Measurements from ENCODE around the gene C3. TPM values are rescaled to one million over a fixed set of nuclear protein-coding genes. Genes with fewer than 3 reads are reported as not detected.
"Not testable (repeated sequence)": the region's sequence is repeated elsewhere in the genome, so short reads cannot be mapped to it uniquely, and the experiment has no call there.

Gene C3
- total RNA-seq, 1 experiment from 2014 or later = 0.72 TPM

DNA sequence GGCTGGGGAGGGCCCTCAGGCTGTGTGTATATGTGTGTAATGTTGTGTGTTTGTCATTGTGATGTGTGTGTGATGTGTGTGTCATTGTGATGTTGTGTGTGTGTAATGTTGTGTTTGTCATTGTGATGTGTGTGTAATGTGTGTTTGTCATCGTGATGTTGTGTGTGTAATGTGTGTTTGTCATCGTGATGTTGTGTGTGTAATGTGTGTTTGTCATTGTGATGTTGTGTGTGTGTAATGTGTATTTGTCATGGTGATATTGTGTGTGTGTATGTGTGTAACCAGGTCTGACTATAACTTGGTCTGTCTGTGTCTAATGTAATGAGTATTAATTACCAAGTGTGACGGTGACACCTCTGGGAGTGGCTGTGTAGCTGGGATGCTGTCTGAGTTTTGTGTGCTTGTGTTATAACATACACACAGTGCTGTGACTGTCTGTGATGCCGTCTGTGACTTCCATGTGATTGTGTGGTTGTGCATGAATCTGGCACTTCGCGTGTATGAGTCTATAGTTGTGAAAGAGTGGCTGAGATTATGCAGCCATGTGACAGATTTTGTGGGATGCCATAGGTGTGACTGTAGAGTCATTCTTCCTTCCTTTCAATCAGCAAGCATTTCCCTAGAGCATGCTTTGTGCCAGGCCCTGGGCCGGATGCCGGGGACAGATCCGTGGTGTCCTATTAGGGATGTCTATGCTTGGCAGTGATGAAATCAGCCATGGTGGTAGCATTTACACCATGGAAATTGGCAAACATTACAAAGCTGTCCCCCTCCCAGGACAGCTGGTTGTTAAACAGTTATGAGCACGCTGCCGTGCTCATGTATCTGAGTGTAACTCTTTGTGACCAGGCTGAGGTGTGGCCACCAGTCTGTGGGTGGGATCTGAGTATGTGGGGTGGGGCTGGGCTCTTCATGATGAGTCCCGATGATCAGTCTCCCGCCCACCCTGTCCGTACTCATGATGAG is 56.9 kb downstream of the C3 start:
- DNase-seq (ENCODE audit: low read depth) = peak; percentile 22

DNA sequence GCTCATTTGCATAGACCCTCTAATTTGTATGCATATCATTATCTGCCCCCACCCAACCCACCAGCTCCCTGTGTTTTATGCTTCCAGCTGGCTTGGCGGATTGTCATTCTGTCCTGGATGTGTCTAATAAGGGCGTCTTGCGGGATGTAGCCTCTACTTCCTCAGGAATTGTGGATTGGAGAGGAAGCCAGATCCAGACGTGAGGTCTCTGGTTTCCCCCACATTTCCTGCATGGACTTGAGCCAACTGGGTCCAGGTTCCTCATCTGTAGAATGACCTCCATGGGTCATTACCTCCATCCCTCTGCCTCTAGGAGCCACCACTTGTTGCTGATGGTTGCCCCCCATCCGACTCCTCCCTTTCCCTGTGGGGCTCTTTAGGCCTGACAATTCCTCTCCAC is 57.7 kb downstream of the C3 start:
- no peak for DNase-seq (ENCODE audit: low read depth)

DNA sequence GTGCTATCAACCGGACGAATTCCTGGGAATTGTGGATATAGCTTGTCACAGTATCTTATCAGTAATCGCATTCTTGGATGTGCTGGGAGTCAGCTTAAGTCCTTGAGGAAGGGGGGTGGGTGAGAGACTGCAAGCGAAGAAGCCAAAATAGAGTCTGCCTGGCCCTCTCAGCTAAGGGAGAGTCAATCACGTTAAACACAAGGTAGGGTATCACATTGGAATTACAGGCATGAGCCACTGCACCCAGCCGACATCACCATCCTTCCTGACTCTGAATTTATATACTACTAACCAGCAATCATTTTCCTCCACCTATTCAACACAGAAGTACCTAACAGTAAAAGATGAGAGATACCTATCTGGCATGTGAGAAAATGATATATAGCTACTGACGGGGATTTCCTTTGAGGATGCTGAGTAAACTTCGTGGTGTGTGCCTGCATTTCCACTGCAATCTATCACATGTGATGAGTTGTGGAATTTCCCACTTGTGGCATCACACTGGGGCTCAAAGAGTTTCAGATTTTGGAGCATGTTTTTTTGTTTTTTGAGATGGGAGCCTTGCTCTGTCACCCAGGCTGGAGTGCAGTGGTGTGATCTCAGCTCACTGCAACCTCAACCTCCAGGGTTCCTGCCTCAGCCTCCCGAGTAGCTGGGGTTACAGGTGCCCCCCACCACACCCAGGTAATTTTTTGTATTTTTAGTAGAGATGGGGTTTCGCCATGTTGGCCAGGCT is 58.8 kb downstream of the C3 start:
- DNase-seq (ENCODE audit: low read depth) = not testable (repeated sequence)

DNA sequence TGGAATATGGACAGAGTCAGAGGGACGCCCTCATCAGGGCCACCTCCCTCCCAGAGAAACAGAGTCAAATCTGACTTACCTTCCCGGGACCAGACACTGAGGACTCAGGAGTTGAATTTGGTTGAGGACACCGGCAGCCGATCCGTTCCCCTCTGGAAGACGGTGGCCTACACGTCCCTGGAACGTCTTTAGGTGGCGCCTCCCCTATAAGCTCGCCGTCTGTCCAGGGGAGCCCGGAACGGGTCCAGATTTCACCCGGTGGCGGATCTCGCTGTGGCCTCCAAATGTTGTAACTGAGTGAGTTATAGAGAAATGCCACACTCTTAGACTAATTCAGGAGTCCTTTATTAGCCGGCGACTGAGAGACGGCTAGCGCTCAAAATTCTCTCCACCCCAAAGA is 59.5 kb downstream of the C3 start:
- no peak for DNase-seq (ENCODE audit: low read depth)

DNA sequence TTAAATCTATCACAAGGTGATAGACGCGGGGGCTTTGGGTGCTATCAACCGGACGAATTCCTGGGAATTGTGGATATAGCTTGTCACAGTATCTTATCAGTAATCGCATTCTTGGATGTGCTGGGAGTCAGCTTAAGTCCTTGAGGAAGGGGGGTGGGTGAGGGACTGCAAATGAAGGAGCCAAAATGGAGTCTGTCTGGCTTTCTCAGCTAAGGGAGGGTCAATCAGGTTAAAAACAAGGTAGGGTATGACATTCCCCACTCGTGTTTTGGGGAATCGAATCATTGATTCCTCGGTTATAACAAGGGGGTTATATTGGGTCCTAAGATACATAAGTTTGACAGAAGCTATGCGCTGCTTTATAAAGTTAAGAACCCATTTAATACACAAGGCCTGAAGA is 64.1 kb downstream of the C3 start:
- not testable (repeated sequence) for DNase-seq (ENCODE audit: low read depth)

DNA sequence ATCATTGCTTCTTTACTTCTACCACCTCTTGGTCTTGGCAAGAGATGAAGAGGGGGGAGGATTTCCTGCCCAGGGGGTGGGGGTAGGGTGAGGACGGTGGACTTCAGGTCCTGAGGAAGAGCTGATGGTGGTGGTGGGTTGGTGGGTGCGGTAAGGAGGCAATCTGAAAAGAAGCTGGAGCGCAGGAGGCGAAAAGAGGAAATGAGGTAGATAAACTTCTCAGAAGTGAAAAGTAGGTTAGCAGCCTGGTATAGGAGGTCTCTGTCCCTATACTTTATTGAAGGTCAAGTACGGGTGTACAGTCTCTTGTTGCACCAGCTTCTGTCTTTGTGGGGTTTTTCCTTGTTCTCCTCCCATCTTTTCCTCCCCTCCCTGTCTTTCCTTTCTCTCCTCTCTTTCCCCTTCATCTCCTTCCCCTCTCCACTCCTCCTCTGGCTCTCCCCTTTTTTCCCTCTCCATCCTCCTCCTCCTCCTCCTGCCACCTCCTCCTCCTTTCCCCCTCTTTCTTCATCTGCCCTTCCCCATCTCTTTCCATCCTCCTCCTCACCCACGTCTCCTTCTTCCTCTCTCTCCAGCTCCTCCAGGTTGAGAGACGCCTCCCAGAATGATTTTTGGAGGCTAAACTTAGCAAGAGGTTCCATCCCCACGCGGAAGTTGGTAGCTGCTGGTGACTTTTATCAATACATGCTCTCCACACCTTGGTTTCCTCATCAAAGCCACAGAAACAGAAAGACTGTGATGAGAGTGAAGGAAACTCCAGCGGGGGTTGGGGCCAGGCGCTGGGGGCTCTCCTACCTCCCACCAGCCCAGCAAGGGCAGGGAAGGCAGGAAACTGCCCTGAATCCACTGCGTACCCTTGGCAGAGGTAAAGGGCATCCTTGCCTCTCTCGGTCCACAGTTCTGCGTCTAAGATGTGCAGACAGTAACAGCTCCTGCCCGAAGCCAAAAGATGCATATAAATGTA is 65.8 kb downstream of the C3 start:
- no peak for DNase-seq (ENCODE audit: low read depth)

DNA sequence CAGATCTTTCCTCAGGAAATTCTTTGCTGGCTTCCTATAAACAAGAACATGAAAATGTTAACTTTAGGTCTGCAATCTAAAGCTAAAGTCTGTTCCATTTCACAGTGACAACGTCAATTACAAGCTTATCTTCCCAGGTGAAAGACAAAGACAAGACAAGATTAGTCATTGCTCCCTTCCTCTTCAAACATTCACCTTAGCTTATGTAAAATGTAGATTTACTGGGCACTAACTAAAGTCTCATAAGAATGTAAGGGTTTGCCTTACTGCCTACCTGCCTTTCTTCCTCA is 67.7 kb downstream of the C3 start:
- DNase-seq (ENCODE audit: low read depth) = no peak

DNA sequence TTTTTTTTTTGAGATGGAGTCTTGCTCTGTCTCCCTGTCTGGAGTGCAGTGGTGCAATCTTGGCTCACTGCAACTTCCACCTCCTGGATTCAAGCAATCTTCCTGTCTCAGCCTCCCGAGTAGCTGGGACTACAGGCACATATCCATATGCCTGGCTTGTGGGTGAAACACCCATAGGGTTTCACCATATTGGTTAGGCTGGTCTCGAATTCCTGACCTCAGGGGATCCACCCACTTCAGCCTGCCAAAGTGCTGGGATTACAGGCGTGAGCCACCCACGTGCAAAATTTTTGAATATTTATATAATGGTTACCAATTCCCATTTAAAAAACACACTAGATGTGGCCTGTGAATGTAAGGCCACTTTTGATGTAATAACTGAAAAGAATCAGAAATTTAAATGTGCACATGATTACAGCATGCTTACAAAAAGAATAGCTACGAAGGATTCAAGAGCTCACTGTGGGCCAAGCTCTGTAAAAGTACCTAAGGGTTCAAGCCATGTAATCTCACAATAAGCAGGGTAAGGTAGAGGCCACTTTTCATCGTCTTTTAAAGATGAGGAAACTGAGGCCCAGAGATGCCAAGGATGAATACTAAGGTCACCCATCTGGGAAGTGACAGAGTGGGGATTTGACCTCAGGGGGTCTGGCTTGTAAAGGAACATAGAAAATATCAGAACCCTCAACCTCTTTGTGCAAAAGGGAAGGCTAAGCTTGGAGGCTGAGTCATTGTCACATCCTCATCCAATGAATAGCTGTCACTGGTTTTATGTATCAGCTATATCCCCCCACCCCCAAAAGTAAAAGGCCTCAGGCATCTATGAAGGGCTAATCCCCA is 68.3 kb downstream of the C3 start:
- no peak for DNase-seq (ENCODE audit: low read depth)

DNA sequence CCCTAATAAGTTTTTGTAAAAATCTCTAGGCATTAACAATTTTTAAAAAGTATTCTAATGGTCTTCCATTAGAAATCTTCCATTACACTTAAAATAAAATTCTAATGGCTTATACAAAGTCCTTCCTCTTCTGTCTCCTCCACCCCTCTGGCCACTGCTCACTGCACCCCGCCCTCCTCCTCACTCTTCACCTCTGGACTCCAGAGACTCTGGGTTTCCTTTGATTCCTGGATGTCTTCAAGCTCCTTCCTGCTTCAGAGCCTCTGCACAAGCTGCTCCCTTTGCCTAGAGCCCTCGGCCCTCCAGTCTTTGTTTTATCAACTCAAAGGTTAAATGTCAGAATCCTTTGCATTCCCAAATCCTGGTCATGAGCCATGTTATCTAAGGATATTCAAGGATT is 71.3 kb downstream of the C3 start:
- DNase-seq (ENCODE audit: low read depth) = no peak

DNA sequence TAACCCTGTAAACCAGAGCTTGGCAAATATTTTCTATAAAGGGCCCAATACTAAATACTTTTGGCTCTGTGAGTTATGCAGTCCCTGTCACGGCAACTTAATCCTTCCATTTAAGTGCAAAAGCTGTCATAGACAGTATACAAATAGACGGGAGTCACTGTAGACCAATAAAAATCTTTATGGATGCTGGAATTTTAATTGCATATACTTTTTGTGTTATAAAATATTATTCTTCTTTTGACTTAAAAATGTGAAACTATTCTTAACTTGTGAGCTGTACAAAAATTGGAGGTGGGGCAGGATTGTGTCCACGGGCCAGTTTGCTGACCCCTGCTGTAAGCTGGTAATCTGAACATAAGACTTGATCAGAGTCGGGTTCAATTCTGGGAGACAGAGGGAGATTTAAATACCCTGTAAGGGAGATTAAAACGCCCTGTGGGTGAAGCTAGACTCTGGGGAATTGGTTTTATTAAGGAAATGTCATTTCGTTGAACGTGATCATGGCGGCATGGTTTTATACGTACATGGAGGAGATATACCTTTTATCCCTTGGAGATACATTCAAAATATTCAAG is 72.2 kb downstream of the C3 start:
- no peak for DNase-seq (ENCODE audit: low read depth)

DNA sequence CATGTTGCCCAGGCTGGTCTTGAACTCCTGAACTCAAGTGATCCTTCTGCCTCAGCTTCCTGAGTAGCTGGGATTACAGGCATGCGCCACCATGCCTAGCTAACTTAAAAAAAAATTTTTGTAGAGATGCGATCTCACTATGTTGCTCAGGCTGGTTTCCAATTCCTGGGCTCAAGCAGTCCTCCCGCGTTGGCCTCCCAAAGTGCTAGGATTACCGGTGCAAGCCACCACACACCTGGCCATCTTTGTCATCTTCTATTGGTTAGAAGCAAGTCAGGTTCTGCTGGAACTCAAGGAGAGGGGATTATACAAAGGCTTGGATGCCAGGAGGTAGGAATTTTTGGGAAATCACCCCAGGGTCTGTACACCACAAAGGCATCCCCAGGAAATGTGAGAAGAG is 75.7 kb downstream of the C3 start:
- no peak for DNase-seq (ENCODE audit: low read depth)

DNA sequence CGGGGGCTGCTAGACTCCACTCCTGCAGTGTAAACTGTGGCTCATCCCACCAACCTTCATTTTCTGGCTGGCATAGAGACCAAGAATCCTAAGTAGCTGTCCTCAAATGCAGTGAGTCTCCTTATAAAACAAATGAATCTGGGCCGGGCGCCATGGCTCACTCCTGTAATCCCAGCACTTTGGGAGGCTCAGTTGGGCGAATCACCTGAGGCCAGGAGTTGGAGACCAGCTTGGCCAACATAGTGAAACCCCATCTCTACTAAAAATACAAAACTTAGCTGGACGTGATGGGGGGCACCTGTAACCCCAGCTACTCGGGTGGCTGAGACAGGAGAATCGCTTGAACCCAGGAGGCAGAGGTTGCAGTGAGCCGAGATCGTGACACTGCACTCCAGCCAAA is 80.1 kb downstream of the C3 start:
- DNase-seq (ENCODE audit: low read depth) = not testable (repeated sequence)

DNA sequence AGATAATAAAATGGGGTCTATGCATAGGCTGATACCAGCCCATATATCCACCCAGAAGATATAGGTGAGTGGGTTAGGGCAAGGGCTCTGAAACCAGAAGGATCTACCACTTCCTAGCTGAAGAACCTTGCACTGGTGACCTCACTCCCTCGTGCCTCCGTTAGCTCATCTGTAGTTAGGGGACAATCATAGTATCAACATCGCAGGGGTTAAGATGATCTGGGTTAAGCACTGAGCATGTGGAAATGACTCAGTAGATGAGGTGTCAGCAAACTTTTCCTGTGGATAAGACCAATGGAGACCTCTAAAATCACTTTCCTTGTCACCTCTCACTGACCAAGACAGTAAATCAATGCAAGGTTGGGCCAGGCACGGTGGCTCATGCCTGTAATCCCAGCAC is 81.0 kb downstream of the C3 start:
- peak; percentile 24 for DNase-seq (ENCODE audit: low read depth)

DNA sequence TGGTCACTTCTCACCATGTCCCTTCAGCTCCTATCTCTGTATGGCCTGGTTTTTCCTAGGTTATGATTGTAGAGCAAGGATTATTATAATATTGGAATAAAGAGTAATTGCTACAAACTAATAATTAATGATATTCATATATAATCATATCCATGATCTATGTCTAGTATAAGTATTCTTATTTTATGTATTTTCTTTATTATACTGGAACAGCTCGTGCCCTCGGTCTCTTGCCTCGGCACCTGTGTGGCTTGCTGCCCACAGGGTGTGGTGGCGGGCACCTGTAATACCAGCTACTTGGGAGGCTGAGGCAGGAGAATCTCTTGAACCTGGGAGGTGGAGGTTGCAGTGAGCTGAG is 87.0 kb downstream of the C3 start:
- not testable (repeated sequence) for DNase-seq (ENCODE audit: low read depth)

DNA sequence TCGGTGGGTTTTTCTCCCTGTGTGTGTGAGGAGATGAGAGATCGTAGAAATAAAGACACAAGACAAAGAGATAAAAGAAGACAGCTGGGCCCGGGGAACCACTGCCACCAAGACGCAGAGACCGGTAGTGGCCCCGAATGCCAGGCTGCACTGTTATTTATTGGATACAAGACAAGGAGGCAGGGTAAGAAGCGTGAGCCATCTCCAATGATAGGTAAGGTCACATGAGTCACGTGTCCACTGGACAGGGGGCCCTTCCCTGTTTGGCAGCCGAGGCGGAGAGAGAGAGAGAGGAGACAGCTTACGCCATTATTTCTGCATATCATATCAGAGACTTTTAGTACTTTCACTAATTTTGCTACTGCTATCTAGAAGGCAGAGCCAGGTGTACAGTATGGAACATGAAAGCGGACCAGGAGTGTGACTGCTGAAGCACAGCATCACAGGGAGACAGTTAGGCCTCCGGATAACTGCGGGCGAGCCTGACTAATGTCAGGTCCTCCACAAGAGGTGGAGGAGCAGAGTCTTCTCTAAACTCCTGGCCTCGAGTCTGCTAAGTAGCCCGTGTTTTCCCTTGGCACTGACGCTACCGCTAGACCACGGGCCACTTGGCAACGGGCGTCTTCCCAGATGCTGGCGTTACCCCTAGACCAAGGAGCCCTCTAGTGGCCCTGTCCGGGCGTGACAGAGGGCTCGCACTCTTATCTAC is 87.5 kb downstream of the C3 start:
- peak; percentile 72 for DNase-seq (ENCODE audit: low read depth)

DNA sequence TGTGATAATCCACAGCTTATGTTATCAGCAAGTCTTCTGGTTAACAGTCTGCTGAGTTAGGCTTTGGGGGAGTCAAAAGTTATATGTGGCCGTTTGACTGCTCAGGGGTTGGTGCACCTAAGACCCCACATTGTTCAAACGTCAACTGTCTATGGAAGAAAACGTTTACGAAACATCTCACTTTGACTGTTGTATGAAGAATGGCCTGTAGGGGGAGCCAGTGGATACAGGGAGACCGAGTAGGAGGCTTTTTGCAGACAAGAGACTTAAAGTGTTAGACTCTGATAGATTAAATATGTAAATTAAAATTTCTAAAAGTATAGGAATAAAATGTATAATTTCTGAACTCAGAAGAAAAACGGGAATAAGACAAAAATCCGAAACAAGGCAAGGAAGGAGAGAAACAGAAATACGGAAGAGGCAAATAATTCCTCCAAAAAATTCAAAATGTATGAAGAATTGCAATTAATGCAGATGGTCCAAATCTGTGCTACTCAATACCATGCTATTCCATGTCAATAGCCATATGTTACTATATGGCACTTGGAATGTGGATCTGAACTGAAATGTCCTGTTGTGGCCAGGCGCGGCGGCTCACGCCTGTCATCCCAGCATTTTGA is 88.3 kb downstream of the C3 start:
- peak; percentile 63 for DNase-seq (ENCODE audit: low read depth)

Data from RPMI7951 (cell line).